Measurements from ENCODE around the gene HMGN1.
A peak's percentile ranks its signal among the peaks of the same experiment; 100 is the strongest.

Gene HMGN1

DNA sequence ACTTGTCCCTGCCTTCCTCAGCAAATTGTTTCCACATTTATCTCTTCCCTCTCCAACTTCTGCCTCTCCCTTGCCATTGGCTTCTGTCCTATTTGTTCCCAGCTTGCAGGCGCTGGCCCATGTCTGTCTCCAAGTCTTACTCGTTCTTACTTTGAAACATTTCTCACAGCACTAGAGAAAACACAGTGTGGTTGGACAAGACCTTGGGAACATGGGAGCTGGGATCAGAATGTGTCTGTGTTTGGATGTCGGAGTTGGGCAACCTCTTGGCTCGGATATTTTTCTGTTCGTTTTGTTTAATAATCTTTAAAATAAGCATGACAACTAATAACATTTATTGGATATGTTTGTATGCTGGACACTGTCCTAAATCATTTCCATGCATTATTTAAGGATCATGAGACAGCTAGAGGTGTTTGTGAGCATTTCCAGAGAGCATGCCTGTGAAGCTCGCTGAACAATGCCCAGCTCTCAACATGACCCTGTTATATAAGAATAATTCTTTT lies 29.6 kb downstream of the HMGN1 start:
- TF ChIP-seq, protein P1, sequence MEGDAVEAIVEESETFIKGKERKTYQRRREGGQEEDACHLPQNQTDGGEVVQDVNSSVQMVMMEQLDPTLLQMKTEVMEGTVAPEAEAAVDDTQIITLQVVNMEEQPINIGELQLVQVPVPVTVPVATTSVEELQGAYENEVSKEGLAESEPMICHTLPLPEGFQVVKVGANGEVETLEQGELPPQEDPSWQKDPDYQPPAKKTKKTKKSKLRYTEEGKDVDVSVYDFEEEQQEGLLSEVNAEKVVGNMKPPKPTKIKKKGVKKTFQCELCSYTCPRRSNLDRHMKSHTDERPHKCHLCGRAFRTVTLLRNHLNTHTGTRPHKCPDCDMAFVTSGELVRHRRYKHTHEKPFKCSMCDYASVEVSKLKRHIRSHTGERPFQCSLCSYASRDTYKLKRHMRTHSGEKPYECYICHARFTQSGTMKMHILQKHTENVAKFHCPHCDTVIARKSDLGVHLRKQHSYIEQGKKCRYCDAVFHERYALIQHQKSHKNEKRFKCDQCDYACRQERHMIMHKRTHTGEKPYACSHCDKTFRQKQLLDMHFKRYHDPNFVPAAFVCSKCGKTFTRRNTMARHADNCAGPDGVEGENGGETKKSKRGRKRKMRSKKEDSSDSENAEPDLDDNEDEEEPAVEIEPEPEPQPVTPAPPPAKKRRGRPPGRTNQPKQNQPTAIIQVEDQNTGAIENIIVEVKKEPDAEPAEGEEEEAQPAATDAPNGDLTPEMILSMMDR (IDR thresholded peaks at IDR 0.05; ENCODE audit: low read length, missing control alignments) = no peak
- DNase-seq (ENCODE audit: low read depth) = peak; percentile 38
- no peak overlapping the region for H3K4me3 ChIP-seq (replicated peaks; ENCODE audit: low read depth, low read length)

DNA sequence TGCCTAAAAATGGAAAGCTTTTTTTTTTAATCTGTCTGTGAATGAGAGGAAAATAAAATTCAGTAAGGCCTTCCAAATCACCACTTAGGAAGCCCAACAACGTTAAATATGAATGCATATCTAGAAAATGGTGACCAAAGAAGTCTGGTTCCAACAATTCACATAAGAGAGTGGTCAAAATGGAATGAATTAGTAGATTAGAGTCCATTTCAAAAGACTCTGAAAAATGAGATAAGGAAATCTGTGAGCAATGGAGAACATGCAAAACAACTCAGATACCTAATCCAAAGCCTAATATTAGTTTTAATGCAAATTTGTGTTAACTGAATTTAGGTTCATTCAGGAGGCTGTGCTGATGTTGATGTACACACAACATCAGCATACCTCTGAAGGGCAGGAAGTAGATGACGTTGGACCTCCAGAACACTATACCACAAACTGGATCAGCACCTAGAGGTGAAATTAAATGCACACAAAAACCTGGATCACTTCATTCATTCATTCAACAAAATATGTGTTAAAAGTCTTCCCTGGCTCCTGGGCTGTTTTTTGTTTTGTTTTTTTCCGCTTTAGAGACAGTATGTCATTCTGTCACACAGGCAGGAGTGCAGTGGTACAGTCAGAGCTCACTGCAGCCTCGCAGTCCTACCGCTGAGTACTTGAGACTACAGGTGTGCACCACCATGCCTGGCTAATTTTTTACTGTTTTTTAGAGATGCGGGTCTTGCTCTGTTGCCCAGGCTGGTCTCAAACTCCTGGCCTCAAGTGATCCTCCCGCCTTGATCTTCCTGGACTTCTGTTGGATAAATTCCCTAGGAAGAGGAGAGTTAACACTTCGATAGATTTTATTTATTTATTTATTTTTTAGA lies 30.6 kb downstream of the HMGN1 start:
- TF ChIP-seq, protein P1 (IDR thresholded peaks at IDR 0.05; ENCODE audit: low read length, missing control alignments) = no peak
- DNase-seq (ENCODE audit: low read depth) = no peak
- no peak overlapping the region for H3K4me3 ChIP-seq (replicated peaks; ENCODE audit: low read depth, low read length)

DNA sequence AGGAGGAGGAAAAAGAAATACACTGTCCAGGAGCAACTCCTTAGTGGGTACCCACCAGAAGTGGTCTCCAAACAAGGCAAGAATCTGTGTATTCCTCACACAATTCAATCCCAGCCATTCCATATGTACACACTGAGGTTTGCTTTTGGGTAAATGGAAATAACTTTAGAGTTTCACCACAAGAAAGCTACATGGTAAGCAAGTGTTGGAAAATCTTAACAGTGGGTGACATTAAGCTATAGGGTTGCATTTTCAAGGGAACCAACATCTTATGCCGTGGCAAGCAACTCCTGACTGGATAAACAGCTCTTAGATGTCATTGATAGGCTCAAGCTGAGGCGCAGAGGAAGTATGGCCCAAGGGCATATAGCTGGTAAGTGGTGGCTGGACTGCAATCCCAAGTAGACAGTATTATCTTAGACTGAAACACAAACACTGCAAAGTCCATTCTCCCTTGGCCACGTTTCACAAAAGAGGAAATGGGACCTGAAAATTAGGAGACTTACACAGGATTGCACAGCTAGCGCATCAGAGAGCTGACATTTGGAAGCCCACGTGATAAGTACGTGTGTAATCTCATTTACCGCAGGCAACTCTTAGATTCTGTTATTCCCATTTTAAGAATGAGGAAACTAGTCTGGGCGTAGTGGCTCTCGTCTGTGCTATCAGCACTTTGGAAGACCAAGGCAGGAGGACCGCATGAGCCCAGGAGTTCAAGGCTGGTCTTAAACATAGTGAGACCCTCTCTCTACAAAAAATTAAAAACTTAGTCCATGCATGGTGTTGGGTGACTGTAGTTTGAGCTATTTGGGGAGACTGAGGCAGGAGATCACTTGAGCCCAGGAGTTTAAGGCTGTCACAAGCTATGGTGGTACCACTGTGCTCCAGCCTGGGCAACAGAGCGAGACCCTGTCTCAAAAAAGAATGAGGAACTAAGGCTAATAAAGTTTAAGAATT lies 31.5 kb downstream of the HMGN1 start:
- TF ChIP-seq, protein P1 (IDR thresholded peaks at IDR 0.05; ENCODE audit: low read length, missing control alignments) = no peak
- DNase-seq (ENCODE audit: low read depth) = no peak
- no peak overlapping the region for H3K4me3 ChIP-seq (replicated peaks; ENCODE audit: low read depth, low read length)

DNA sequence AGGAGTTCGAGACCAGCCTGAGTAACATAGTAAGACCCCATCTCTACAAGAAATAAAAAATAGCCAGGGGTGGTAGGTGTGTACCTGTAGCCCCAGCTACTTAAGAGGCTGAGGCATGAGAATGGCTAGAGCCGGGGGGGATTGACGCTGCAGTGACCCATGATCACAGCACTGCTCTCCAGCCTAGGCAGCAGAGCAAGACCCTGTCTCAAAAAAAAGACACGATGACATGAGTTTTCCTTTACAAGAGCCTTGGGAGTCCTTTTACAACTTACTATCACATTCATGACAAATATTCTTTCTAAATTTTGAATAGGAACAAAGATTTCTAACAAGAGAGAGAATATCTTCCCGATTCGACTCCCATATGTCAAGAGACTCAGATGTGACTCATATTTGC lies 32.2 kb downstream of the HMGN1 start:
- TF ChIP-seq, protein P1 (IDR thresholded peaks at IDR 0.05; ENCODE audit: low read length, missing control alignments) = no peak
- DNase-seq (ENCODE audit: low read depth) = no peak
- no peak overlapping the region for H3K4me3 ChIP-seq (replicated peaks; ENCODE audit: low read depth, low read length)

DNA sequence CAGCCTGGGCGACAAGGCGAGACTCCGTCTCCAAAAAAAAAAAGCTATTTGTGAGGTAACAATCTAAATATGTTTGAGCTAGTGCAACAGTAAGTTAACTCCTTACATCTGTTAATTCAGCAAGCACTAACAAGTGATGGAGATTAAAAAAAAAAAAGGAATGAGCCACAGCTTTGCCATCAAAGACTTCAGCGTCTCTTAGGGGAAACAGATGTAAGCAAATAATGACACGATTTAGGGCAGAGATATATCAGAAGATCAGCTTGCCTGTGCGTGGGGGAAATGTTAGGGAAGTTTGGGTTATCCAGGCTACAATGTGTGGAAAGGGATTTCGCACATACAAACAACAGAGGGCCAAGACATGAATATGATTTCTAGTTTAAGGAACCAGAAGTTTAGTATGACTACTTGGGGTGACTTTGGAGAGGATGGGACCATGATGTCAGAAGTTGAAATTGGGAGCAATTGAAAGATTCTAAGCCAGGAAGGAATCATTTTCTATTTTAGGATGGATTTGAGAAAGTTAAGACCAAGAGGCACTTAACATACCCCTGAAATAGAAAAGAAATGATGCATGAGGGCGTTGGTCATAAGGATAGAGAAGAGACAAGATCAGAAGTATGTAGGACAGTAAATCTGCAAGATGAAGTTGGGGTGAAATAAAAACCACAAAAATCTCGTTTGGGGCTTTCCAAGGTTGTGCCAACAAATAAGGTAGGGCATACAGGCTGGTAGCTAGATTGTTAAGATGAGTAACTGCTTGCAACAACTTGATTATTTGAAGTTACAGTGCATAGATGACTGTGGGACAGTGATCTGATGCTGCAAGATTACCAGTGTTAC lies 33.1 kb downstream of the HMGN1 start:
- TF ChIP-seq, protein P1 (IDR thresholded peaks at IDR 0.05; ENCODE audit: low read length, missing control alignments) = no peak
- no peak for DNase-seq (ENCODE audit: low read depth)
- H3K4me3 ChIP-seq (replicated peaks; ENCODE audit: low read depth, low read length) = no peak overlapping the region
